GM18508 (cell line): Measurements from ENCODE around the gene FOCAD.
"Not testable (repeated sequence)": the region's sequence is repeated elsewhere in the genome, so short reads cannot be mapped to it uniquely, and the experiment has no call there.

ENCODE experiments used
- ATAC-seq: cut with Tn5 transposase; IDR thresholded peaks from one replicate; pipeline ENCODE4 v1.9.1; 2021; ENCODE audit warnings: moderate number of reproducible peaks; ENCODE audit not compliant: insufficient read depth, unreplicated experiment

FOCAD gene

DNA sequence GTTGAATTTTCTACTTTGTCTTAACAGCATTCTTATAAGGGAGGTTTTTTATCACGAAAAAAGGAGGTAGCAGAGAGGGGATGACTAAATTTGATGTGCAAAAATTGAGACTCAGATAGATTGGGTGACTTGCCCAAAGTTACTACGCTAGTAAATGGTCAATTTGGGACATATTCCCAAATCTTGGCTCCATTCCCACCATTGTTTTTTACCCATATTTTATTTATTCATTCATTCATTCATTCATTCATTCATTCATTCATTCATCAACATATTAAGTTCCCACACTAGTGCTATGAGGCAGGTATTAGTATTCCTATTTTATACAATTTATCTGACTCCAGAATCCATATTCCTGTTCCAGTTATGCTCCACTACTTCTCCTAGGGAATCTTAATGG lies 261.8 kb downstream of the FOCAD start:
- ATAC-seq = no peak

DNA sequence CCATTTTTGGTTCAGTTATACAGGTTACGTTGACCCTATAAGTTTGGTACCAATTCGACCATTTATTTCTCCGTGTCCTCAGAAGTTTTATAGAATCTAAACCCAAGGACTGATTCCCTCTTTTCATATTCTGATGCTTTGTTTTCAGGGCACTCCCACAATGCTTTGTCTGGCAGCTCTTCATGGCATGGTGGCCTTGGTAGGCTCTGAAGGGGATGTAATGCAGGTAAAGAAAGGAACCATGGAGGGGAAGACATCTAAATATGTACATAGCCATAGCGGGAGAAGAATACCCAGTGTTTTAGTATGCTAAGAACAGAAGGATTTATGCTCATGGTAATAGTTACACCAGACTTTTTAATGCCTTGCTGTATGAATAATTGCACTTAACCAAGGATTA lies 264.6 kb downstream of the FOCAD start:
- ATAC-seq = no peak

- no peak for ATAC-seq
These were observed 266.6 kb downstream of the FOCAD start for GRCh38 chr9:20950707-20951106.

DNA sequence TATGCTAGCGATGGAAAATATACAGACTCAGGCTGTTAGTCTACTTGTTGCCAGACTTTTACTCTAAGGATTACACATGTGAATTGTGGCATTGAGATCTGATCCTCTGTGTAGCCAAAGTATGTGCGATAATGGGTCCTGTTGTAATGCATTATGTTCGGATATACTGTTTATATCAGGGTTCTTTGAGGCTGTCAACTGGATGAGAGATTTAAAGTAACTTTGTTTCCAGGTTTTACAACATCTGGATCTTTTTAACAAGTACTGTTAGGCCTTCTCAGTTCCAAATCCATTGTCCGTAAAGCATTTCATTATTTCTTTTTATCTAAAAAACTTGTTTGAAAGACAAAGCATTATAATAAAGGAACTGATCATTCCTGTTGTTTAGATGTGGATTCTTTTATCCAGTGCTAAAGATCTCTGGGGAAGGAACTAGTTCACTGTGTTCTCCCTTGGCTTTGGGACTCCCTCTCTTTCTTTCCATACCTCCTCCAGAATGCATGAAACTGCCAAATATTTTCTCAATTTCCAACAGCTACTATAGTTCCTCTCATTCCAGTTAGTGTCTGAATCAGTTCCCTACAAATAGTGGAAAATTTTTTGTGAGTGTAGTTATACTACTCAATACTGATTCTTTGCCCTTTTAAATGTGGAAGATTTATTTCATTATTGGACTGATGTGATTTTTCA lies 278.6 kb downstream of the FOCAD start:
- ATAC-seq = no peak

DNA sequence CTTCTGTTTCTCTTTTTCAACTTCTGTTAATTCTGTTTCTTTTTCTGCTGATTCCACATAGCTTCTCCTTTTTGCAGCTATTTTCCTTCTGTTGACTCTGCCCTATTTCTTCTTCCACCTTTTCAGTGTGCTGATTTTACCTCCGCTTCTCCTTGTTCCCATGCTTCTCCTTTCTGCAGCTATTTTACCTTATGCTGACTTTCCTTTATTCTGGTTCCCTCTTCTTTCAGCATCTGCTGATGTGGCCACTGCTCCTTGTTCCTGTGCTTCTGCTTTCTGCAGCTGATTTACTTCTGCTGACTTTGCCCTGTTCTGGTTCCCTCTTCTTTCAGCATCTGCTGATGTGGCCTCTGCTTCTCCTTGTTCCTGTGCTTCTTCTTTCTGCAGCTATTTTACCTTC lies 288.6 kb downstream of the FOCAD start:
- ATAC-seq = no peak

GRCh38 chr9:20973246-20973947 lies 289.3 kb downstream of the FOCAD start:
- not testable (repeated sequence) for ATAC-seq

GRCh38 chr9:20974191-20974938 lies 290.3 kb downstream of the FOCAD start:
- ATAC-seq = not testable (repeated sequence)

- ATAC-seq = no peak
These were observed 294.2 kb downstream of the FOCAD start for GRCh38 chr9:20978249-20978648.

- no peak for ATAC-seq
These were observed 296.9 kb downstream of the FOCAD start for GRCh38 chr9:20980832-20981455.

GRCh38 chr9:20981486-20981885 lies 297.4 kb downstream of the FOCAD start:
- ATAC-seq = no peak

DNA sequence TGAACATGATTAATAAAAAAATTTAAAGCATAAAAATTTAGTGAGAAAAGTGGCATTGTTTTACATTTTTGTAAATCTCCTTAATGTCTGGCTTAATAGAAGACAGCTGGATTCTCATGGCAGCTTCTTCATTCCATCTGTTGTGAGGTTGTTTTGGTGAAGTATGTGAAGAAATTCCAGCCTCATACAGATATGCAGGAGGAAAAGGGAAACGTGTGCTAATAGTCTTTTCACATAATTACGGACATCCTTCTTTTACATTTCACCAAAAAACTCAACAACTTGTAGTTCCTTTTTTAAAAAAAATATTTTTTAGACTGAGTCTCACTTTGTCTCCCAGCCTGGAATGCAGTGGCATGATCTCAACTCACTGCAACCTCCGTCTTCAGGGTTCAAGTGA lies 300.4 kb downstream of the FOCAD start:
- no peak for ATAC-seq

- no peak for ATAC-seq
These were observed 302.0 kb downstream of the FOCAD start for GRCh38 chr9:20985851-20986600.

GRCh38 chr9:20987521-20987920 lies 303.5 kb downstream of the FOCAD start:
- ATAC-seq = no peak

DNA sequence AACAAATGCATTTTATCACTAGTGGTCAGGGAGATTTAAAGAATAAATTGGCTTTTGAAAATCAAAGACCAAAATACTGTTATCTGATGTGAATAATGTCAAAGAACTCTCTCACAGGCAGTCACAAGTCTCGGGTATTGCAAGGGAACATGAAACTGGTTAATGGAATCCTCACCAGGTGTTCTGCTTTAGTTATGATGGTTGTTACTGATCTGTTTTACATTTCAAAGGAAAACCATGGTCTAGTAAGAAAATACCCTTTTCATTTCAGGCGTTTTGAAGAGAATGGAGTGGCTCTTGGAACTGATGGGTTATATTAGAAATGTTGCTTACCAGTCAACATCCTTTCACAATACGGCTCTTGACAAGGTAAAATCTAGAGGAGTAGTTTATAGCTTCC lies 304.0 kb downstream of the FOCAD start:
- ATAC-seq = no peak

DNA sequence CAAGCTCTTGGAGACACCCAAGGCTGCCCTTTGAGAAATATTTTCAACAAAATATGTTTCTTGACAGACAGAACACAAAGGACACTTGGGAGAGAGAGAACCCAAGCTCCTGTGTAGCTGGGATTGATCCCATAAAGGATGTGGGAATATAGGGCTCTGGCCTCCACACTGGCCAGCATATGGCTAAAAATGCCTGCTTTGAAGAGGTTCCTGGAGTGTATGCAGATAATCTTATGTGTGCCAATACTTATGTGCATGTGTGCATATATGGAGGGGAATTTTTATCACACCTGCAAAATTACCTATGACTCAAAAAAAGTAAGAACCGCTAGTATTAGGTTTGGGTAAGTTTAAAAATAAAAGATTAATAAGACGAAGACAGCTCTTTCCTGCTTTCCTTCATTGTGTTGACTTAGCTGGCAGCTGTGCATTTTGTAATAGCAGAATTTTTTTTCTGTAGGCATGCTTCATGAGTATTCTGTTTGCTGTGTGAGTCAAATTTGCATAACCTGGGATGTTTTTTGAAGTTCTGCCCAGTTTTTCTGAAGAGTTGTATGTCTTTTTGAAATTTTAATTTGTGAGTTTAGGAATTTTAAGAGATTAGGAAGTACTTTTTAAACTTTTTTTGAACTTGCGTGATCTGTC lies 304.7 kb downstream of the FOCAD start:
- ATAC-seq = no peak

GRCh38 chr9:20989923-20990341 lies 305.9 kb downstream of the FOCAD start:
- no peak for ATAC-seq

GRCh38 chr9:20990867-20991266 lies 306.8 kb downstream of the FOCAD start:
- no peak for ATAC-seq

DNA sequence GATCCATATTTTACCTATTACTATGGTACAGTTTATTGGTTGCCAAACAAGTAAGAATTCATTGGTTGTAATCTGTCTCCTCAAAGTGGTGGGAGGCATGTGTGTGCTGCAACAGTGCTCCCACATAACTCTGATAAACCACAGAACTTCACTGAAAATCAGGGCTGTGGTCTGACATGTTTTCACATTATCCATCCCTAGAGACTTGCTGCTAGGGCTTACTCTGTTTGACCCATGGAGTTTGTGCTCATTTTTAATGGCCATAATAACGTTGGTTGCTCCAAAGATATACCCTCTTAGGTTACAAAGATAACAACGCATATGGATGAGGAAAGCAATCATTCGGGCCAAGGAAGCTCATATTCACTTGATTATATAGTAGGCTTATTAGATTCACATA lies 310.4 kb downstream of the FOCAD start:
- ATAC-seq = no peak

GRCh38 chr9:20995616-20996015 lies 311.6 kb downstream of the FOCAD start:
- no peak for ATAC-seq

- no peak for ATAC-seq
These were observed 312.8 kb downstream of the FOCAD start for GRCh38 chr9:20996809-20997208.
